HEK293T (cell line): Measurements from ENCODE around the gene ASF1B.

Experiments used
- CTCF ChIA-PET: fragments of 350-600 bp; formaldehyde crosslinking; extraction: SDS; loops from one replicate; lab custom pipeline; 2021; ENCODE audit warnings: antibody characterized with exemption, inconsistent platforms; lab: Yijun Ruan, JAX
- POLR2A ChIA-PET: fragments of 350-600 bp; formaldehyde crosslinking; extraction: SDS; loops from one replicate; lab custom pipeline; 2020; ENCODE audit warnings: antibody characterized with exemption, inconsistent platforms; lab: Yijun Ruan, JAX
- DNase-seq: peaks from one replicate; pipeline ENCODE4 v3.0.0; 2012; ENCODE audit warnings: mixed read lengths; ENCODE audit errors: extremely low spot score
- ARNT ChIP-seq: fragments of 450-650 bp; IDR thresholded peaks from 2 replicates; pipeline ENCODE4 v1.6.1; 2017; ENCODE audit warnings: mild to moderate bottlenecking
- BHLHE40 ChIP-seq: fragments of 450-650 bp; IDR thresholded peaks from 2 replicates; pipeline ENCODE4 v1.6.1; 2016; ENCODE audit warnings: mild to moderate bottlenecking, moderate library complexity, borderline replicate concordance
- CTBP1 ChIP-seq: fragments of 450-650 bp; IDR thresholded peaks from 2 replicates; pipeline ENCODE4 v1.6.1; 2016; ENCODE audit warnings: borderline replicate concordance
- ELF4 ChIP-seq: fragments of 450-650 bp; IDR thresholded peaks from 2 replicates; pipeline ENCODE4 v1.6.1; 2017; ENCODE audit warnings: antibody characterized with exemption
- FOXA1 ChIP-seq: fragments of 450-650 bp; IDR thresholded peaks from 2 replicates; pipeline ENCODE4 v1.6.1; 2016; ENCODE audit warnings: mild to moderate bottlenecking
- FOXK2 ChIP-seq: fragments of 450-650 bp; IDR thresholded peaks from 2 replicates; pipeline ENCODE4 v1.6.1; 2016; ENCODE audit warnings: mild to moderate bottlenecking
- FOXM1 ChIP-seq: fragments of 450-650 bp; IDR thresholded peaks from 2 replicates; pipeline ENCODE4 v1.6.1; 2017; ENCODE audit warnings: mild to moderate bottlenecking, borderline replicate concordance
- HDGF ChIP-seq: fragments of 450-650 bp; IDR thresholded peaks from 2 replicates; pipeline ENCODE4 v1.6.1; 2017; ENCODE audit warnings: antibody characterized with exemption, borderline replicate concordance
- L3MBTL2 ChIP-seq: fragments of 450-650 bp; conservative IDR thresholded peaks from 2 replicates; pipeline ENCODE4 v1.6.1; 2016; ENCODE audit warnings: mild to moderate bottlenecking
- LEF1 ChIP-seq: fragments of 450-650 bp; IDR thresholded peaks from 2 replicates; pipeline ENCODE4 v1.6.1; 2017; ENCODE audit warnings: mild to moderate bottlenecking, borderline replicate concordance
- NFRKB ChIP-seq: fragments of 450-650 bp; IDR thresholded peaks from 2 replicates; pipeline ENCODE4 v1.6.1; 2016; ENCODE audit warnings: mild to moderate bottlenecking, moderate library complexity
- SP1 ChIP-seq: fragments of 450-650 bp; IDR thresholded peaks from 2 replicates; pipeline ENCODE4 v1.6.1; 2017
- SUZ12 ChIP-seq: fragments of 450-650 bp; IDR thresholded peaks from 2 replicates; pipeline ENCODE4 v1.6.1; 2016; ENCODE audit warnings: mild to moderate bottlenecking
- TARDBP ChIP-seq: fragments of 450-650 bp; IDR thresholded peaks from 2 replicates; pipeline ENCODE4 v1.6.1; 2016
- ZNF384 ChIP-seq: fragments of 450-650 bp; IDR thresholded peaks from 2 replicates; pipeline ENCODE4 v1.6.1; 2016
- TF ChIP-seq, protein P1 (sequence below): fragments of 450-650 bp; IDR thresholded peaks from 2 replicates; pipeline ENCODE4 v1.6.1; 2016

ASF1B gene

DNA sequence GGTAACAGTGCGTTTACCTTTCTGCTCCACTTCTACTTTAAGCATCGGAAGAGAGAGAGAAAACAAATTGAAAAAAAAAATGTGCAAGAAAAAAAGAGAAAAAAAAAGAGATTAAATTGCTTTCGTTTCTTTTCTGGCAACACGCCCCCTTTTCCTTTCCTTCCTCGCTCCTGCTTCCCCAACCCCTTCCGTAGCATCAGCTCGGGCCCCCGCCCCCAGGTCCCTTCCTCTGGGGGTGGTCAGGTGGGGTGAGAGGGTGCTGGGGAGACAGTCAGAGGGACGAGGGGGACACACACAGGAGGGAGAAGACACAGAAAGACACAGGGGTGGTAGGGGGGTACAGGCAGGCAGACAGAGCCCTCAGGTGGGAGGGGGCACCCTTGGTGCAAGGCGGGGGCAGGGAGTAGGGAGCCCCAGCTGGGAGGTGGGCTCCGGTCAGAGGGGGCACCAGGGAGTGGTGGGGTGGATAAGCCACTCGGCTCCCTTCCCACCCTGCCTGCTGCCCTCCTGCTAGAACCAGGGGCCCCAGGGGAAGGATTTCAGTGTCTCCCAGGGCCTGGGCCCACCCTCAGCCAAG is 30.7 kb upstream of the ASF1B start:
- DNase-seq: no peak
- TF ChIP-seq NFRKB (no peak), FOXK2 (no peak), LEF1 (no peak), FOXM1 (no peak), FOXA1 (no peak), SP1 (no peak)
- TF ChIP-seq, protein P1, sequence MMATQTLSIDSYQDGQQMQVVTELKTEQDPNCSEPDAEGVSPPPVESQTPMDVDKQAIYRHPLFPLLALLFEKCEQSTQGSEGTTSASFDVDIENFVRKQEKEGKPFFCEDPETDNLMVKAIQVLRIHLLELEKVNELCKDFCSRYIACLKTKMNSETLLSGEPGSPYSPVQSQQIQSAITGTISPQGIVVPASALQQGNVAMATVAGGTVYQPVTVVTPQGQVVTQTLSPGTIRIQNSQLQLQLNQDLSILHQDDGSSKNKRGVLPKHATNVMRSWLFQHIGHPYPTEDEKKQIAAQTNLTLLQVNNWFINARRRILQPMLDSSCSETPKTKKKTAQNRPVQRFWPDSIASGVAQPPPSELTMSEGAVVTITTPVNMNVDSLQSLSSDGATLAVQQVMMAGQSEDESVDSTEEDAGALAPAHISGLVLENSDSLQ: no peak
- POLR2A ChIA-PET: no interaction called here
- CTCF ChIA-PET: no interaction called here

DNA sequence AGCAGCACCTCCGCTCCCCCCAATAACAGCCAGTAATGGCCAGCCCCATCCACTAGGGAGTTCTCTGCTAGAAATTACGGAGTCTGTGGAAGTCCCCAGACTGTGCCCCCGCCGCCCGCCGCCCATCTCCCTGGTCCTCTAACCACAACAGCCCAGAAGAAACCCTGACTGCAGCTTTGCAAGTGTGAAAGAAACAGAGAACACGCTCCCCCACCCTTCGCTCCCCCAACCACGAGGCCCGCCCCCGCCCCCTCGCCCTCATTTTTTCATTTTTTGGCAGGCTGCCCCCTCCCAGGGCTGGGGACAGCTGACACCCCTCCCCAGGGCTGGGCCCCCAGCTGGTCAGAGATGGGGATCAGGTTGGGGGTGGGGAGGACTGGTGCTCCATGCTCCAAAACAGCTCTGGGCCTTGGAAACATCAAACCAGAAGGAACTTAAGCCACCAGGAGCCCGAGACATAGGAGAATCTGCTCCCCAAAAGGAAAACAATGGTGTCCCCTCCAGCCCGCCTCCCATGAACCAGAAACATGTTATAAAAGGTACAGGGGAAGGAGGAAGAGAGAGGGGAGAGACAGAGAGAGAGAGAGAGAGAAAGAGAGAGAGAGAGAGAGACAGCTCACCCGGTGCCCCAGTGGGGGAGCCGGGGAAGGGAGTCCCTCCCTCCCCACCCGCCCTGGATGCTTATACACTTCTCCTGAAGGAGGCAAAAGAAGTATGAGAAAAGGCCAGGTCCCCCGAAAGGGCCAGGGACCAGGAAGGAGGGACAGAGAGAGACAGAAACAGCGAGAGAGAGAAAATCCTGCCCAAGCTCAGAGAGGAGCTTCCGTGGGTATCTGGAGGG is 29.8 kb upstream of the ASF1B start:
- no peak for DNase-seq
- TF ChIP-seq, protein P1: no peak
- no peak for TF ChIP-seq NFRKB
- no peak for TF ChIP-seq FOXA1
- no peak for TF ChIP-seq SP1
- TF ChIP-seq FOXM1: no peak
- no peak for TF ChIP-seq ZNF384
- no peak for TF ChIP-seq CTBP1
- no peak for TF ChIP-seq TARDBP
- TF ChIP-seq LEF1: no peak
- TF ChIP-seq L3MBTL2: no peak
- TF ChIP-seq BHLHE40: no peak
- no peak for TF ChIP-seq ELF4
- TF ChIP-seq HDGF: no peak
- no peak for TF ChIP-seq FOXK2
- no peak for TF ChIP-seq SUZ12
- TF ChIP-seq ARNT: no peak
- CTCF ChIA-PET: no interaction called here
- POLR2A ChIA-PET: no interaction called here

DNA sequence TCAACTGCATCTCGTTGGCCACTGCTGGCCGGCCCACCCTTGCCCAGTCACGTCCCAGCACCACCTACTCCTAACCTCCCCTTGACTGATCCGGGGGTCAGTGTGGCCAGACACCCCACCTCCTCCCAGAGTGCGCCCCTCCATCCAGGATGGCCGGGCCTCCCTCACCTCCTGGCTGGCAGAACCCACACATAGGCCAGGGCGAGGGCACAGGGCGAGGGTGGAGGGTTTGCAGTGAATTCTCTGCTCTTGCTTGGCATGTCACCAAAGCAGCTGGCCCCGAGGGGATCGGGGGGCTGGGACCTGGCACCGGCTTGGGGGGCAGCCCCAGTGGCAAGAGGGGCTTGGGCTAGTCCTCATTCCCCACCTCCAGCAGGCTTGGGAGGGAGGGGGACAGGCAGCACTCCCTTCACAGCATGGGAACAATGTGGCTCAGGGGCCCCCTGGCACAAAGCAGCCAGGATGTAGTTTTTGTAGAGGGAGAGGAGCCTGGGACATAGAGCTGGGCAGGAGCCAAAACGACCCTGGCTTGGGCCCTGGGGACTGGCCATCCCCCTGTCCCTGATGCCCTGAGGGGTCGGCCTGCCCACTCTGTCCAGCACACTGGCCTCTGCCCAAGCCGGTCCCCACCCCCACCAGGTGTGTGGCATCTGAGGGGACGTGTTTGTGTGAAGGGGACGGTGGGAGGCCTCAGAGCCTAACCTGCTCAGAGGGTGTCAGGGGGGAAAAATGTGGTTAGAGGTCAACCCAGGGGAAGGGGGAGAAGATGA is 28.5 kb upstream of the ASF1B start:
- ChIA-PET CTCF (no interaction called here), POLR2A (interaction anchor here (0.8 kb wide), 1 partner anchor 28 kb away, joined by 3 read pairs; no protein-coding TSS in a partner anchor)
- TF ChIP-seq NFRKB (no peak), SUZ12 (no peak), TARDBP (no peak), ARNT (no peak), LEF1 (no peak), HDGF (no peak), FOXM1 (no peak), ELF4 (no peak), BHLHE40 (no peak), L3MBTL2 (no peak), FOXA1 (no peak), SP1 (no peak), ZNF384 (no peak), CTBP1 (no peak), FOXK2 (no peak)
- TF ChIP-seq, protein P1: no peak
- no peak for DNase-seq

DNA sequence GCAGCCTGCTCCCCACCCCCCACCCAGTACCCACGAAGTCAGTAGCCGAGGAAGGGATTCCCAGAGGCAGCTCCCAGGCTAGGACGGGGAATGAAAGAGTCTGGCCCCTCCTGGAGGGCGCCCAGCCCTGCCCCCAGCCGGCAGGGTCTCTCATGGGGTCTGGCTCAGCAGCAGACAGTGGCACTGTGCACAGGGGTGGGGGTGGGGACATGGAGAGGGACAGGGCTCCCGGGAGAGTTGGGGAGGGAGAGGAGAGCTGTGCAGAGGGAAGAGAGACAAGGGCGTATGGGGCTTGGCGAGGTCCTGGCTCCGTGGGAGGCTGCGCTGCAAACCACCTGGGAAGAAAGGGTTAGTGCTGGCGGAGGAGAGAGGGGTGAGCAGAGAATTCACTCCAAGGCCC is 27.7 kb upstream of the ASF1B start:
- TF ChIP-seq FOXA1: no peak
- no peak for TF ChIP-seq HDGF
- no peak for TF ChIP-seq ARNT
- no peak for TF ChIP-seq SP1
- TF ChIP-seq, protein P1: no peak
- TF ChIP-seq FOXK2: no peak
- DNase-seq: no peak
- CTCF ChIA-PET: no interaction called here
- POLR2A ChIA-PET: interaction anchor here (0.8 kb wide), 1 partner anchor 27 kb away, joined by 3 read pairs; no protein-coding TSS in a partner anchor

DNA sequence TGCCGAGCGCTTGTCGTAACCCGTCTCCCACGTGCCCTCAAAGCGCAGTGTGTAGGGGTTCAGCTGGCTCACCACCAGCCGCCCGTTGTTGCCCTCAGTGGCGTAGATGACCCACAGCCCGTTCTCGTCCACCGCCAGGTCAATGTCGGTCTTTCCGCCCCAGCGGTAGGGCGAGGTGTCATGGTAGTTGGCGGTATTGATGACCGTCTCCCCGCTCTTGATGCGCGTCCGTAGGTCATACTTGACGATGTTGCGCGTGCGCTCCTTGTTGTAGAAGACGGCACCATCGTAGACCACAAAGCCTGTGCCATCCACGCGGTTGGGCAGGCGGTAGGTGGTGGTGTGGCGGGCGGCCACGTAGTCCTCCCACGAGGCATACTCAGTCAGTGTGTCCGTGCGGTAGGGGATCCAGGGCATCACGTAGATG is 26.5 kb upstream of the ASF1B start:
- TF ChIP-seq ELF4 (no peak), ARNT (no peak), SP1 (no peak), LEF1 (no peak), FOXA1 (no peak), L3MBTL2 (no peak), BHLHE40 (no peak), SUZ12 (no peak), FOXK2 (no peak), TARDBP (no peak)
- DNase-seq: no peak
- CTCF ChIA-PET: no interaction called here
- POLR2A ChIA-PET: no interaction called here
